Renal pelvis (tissue), 4 donors: ENCODE results near the gene LRFN4. TPM values are rescaled to one million over a fixed set of nuclear protein-coding genes. Genes with fewer than 3 reads are reported as not detected.

ENCODE experiments used
- DNase-seq: peaks from one replicate; pipeline ENCODE4 v3.0.0-alpha.2; 2013
- polyA plus RNA-seq, 3 donors: library from polyadenylated mRNA; unstranded; fragments of 120-200 nt; gene quantifications; one replicate each; pipeline ENCODE4 v1.2.1, GENCODE V29; 2013; ENCODE audit not compliant: insufficient read length in 3 of 3

LRFN4 gene
- polyA plus RNA-seq, 3 donors = 21.8 to 30.7 (median 27.3) TPM

DNA sequence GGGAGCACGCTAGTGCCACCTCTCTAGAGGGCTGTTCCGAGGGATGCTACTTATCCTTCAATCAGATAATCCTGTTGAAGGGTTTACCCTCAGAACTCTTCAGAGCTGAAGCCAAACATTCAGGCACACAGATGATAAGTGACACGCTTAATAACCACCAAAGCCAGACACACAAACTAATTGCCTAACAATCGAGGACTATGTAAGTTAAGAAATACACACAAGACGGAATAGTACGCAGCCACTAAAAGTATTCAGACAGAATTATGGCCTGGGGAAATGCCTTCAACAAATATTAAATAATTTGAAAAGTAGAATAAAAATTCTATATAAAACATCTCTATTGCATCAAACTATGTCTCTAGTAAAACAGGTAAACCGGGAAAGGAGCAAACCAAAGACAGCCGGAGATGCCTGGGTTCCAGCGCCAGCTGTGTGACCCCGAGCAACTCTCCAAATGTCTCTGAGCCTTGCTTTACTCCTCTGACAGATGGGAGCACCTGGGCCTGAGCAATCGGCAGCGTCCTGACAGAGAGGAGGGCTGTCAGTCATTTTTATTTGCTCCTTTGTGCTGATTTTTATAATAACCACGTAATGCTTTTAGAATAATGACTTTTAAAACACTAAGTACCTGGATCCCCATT is 11.3 kb downstream of the LRFN4 start:
- no peak for DNase-seq

DNA sequence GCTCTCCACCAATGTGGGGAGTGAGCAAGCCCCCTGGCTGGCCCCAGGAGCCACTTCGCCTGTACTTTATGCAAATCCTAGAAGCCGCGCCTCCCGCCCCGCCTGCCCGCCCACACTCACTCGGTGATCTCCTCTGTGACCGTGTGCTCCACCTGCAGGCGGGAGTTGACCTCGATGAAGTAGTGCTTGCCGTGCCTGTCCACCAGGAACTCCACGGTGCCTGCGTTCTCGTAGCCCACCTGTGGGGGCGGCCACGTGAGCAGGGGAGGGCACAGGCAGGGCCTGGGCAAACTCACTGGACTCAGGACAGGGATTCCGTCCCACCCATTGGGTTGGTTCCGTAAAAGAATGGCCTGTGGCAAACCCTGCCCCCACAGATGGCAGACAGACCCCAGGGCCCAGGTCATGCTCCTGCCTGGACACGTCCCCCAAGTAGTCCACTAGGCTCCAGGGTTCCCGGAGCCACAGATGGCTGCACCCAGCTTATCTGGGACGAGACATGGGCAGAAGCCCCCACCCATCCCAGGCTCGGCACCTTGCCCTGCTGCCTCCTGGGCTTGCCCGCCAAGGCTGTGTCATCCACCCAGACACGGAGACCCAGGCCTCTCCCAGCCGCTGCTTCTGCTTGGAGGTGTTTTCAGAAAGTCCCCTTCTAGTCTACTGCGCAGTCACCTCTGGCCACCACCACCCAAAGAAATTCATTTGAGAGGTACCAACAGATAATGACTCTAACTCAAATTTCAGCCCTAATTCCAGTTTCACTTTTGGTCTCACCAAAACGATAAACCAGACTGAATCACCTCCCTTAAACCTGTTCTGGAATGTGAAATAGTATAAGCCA is 12.1 kb downstream of the LRFN4 start:
- no peak for DNase-seq

DNA sequence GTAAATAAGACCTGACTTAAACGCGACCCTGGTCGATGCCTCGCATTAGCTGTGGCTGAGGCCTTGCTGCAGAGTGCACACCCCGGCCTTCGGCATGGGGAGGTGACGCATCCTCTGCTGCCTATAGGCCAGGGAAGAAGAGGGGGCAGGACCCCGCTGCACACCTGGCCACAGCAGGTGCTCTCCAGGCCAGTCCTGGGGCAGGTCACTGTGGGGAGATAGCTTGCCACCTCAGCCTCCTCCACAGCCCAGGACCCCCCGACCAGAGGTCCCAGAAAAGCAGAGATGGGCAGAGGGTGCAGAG is 12.7 kb downstream of the LRFN4 start:
- no peak for DNase-seq

DNA sequence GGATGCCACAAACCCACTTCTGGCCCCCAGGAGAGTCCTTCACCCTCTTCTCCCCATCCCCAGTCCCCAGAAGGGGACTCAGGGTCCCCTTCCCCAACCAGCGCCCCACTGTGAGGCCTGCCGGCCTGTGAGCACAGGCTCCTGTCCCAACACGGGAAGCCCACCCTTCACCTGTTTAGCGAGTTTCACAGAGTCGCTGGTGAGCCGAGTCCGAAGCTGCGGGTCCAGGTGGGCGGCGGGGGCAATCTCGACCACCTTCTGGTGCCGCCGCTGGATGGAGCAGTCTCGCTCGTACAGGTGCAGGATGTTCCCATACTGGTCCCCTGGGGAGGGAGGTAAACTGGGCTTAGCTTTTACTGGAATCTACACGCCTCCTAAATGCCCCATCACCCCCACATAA is 13.3 kb downstream of the LRFN4 start:
- DNase-seq = no peak

DNA sequence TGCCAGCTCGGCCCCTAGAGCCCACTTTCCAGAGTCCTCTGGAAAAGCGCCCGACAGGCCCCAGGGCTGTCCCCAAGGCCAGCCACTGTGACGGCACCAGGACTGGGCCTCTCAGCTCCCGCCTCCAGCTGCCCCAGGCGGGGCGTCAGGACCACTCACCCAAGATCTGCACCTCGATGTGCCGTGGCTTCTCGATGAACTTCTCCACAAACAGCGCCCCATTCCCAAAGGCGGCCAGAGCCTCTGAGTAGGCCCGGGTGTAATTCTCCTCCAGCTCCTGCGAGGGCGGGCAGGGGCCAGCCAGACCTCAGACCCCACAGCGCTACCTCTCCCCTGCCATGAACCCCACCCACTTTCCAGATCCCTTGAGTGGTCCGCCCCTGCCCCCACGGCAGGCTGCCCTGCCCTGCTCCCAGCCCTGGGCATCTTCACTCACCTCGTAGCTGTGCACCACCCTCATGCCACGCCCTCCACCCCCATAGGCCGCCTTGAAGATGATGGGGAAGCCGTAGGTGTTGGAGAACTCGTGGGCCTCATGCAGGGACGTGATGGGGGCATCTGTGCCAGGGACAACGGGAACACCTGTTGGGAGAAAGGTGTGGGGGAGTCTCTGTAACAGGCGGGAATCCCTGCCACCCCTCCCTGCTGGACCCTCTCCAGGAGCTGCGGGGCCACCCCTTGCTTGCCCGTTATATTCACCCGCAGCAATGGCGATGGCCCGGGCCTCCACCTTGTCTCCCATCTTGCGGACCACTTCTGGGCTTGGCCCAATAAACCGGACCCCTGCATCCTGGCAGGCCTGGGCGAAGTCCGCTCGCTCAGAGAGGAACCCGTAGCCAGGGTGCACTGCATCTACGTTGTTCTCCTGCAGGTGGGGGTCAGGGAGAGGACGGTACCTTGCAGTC is 14.0 kb downstream of the LRFN4 start:
- DNase-seq = no peak

DNA sequence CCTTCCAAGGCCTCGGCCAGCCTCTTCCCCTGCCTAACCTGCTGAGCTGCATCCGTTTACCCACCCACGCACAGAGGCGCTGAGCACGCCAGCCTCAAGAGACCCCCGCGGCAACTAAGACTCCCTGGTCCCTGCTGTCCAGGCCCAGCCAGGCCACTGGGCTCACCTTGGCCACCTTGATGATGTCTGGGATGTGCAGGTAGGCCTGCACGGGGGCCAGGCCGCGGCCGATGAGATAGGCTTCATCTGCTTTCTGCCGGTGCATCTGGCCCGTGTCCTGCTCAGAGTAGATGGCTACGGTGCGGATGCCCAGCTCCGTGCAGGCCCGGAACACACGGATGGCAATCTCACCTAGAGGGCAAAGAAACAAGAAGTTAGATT is 14.6 kb downstream of the LRFN4 start:
- no peak for DNase-seq

DNA sequence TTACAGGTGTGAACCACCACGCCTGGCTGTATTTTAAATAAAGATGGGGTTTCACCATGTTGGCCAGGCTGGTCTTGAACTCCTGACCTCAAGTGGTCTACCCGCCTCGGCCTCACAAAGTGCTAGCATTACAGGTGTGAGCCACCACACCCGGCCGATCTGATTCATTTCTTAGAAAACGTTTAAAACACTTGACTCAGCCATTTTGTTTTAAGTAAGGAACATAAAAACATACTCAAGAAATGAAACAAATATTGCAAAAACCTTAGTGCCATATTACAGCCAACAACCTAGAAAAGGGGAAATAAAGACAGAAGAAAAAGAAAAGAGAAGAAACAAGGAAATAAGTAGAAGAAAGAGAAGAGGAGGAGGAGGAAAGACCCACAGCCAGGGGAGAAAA is 17.4 kb downstream of the LRFN4 start:
- DNase-seq = no peak

DNA sequence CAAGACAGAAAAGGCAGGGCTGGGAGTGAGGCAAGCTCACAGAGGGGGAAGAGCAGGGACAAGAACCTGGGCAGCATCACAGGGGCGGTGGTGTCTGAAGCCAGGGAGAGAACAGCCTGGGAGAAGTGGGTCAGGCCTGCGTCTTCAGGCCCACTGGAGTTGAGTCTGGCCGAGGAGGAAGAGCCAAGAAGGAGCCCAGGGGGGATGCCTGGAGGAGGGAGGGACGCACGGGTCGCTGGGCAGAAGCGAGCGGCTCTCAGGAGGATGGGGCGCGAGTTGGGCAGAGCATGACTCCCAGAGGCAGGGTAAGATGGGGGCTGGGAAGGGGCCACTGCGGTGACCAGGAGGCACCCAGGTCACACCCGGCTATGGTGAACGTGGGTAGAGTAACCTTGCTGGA is 18.5 kb downstream of the LRFN4 start:
- no peak for DNase-seq

DNA sequence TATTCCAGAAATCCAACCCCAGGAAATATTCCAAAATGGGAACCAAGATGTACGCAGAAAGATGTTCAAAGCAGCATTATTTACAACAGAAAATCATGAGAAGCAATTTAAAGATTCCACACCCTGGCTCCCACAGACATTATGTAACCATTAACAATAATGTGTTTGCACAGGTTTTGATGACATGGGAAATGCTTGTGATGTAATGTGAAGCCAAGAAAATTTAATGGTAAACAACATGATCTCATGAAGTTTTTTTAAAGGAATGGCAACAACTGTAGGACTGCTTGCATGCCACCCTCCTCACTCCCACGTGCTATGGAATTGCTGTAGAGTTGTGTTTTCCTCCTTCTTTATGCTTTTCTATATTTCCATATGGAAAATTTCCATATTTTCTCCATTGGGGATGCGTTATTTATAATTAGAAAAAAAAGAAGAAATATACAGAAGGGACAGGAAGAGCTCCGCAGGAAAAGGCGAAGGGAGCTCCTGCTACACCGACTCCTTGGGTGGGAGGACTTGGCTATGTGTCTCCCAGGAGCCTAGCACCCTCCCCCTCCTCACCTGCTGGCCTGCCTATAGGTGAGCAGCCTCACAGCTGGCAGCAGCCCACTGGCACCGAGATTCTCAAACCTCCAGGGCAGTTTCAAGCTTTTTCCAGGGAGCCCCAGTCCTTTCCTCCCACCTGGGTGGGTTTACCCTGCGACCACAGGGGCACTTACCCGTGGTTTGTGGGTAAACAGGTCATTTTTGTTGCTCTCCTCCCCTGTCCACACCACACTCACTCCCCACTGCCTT is 20.9 kb downstream of the LRFN4 start:
- no peak for DNase-seq

DNA sequence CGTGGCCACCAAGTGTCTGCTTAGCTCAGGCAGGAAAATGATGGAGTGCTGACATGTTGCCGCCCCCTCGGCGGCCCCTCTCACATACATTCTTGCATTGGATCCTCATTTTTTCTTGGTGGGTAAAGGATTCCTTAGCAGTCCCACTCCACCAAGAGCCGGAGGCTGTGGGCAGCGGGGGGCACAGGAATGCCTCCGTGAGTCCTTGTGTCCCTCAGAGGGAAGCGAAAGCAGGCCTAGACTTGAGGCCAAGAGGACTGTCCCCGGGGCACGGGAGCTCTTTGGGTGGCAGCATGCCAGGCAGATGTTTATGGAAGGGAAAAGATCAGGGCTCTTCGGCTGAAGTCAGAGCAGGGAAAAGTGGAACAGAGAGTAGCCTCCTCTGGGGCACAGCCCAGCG is 21.6 kb downstream of the LRFN4 start:
- no peak for DNase-seq

DNA sequence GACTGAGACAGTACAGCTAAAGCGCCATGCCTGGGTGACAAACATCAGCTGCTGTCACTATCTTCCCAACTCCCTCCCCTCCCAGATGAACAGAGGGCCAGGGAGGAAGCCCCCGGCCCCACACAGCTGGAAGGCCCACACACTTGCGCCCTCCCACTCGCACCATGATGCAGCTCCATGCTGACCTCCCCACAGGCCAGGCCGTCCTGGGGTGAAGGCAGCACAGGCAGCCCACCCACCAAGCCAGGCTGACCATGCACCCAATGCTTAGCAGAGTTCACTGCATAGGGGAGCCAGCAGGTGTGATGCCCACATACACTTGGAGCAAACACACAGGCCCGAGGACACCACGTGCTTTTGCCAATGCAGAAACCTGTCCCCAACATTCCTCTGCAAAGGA is 22.1 kb downstream of the LRFN4 start:
- DNase-seq = no peak

DNA sequence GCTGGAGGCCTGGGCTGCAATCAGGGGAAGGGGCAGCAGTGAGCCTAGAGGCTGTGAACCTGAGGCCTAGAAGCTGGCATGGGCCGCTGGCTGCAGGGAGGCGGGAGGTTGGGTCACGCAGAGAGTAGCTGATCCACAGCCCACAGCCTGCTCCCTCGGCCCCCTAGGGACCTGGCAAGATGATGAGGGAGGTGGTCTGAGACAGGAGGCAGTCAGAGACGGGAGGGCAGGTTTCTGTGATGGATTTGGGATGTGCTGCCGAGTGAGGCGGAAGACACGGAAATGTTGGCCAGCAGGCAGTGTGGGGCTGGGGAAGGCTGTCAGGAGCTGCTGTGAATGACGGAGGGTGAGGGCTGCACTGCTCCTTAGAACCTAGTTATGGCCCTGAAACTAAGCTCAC is 22.7 kb downstream of the LRFN4 start:
- DNase-seq = no peak

DNA sequence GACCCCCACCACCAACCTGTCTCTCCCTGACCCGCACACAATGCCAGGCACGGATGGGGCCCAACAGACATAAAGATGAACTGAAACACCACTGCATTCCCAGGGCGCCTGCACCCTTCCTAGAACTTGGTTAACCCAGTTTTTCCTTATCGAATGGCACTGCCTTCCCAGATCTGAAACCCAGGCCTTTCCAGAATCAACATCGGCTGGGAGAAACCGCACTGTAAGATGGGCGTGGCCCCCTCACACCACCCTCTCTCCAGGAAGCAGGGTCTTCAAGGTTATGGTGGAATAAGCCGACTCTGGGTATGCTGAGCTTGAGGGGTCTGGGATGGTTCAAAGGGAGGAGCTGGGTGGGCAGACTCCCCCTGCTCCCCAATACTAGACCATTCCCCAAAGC is 23.1 kb downstream of the LRFN4 start:
- DNase-seq = no peak

DNA sequence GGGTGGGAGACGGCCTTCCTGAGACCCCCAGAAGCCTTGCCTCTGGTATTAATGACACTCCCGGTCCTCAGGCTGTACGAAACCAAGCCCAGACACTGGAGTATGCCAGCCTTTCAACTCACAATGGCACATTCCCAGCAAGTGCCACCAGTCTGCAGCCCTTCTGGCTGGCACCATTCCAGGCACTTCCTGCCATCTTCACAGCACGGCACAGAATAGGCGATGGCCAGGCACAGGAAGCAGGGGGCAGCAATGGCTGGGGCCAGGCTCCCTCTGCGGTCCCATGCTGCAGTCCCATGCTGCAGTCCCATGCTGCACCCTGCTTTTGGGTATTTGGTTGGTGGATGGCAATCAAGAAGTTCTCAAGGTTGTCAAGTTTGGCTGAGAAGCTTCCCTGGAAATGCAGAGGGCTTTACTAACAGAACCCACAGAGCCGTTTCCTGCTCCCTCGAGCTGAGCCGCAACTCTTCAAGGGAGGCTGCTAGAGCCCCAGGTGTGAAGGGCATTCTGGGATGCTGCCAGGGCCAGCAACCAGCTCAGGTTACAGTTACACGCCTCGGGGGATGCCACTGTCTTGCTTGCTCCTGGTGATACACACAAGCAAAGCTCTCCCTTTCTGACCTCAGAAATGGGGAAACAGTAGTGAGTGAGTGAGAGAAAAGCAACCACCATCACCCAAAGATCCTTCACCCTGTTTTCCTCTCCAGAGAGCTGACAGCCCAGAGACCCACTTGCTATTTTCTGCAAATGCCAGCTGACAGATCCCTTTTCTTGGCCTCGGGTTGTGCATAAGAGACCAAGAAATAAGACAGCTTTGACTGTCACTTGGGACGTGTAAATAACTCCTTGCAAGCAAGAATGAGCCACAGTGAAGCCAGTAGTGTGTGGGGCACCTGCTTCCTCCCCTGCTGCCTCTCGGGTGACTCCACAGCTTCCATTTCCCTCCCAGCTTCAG is 23.9 kb downstream of the LRFN4 start:
- peak; percentile 74 for DNase-seq

DNA sequence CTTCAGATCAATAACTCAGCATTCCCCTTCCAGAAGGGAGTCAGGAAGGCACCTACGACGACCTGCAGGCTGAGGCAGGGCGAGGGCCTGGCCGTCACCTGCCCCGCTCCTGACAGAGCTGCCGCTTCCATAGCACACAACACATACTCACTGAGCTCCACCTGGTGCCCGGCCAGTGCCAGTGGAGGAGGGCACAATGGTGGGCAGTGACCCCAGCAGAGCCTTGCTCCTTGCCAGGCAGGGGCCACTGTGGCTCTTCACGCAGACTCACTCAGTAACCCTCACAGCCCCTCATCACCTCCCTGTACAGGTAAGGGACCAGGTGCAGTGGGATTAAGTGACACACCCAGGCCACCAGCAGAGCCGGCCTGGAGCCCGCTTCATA is 24.6 kb downstream of the LRFN4 start:
- DNase-seq = no peak

DNA sequence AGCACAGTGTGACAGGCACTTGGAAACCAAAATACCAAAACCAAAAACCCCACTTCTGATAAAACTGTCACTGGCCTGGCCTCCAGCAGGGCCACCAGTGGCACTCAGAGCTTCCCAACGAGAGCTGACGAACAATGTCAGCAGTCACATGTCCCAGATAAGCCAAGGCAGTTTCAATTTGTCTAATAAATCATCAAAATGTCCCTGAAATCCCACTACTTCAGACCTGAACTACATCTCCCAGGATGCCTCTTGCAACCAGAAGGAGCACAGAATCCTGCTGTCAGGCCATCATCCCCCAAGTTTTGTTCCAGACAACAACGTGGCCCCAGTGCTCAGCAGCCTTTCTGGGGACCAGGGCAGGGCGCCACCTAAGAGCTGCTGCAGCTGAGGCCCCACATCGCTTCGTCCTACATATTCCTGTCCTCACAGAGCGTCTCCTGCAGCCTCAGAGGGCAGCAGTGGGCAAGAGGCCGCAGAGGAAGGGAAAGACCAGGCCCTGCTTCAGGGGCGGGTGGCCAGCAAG is 25.1 kb downstream of the LRFN4 start:
- DNase-seq = no peak

DNA sequence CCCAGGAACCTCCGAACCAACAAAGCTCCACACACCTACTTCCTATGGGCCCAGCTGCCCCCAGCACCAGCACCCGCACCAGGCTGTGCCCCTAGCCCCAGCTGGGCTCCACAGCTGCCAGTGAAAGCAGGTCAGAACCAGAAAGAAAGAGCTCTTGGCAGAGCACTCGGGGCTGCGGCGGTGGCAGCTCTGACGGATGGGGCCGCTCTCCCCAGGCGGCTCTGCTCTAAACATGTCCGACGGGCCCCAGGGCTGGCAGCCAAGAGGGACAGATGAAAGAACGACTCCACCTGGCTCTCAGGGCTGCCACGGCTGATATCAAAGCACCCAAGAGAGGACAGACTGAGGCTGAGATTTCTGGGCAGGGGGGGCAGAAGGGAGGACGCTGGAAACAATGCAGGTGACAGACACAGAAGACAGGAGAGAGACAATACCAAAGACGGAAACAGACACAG is 25.7 kb downstream of the LRFN4 start:
- DNase-seq = no peak

DNA sequence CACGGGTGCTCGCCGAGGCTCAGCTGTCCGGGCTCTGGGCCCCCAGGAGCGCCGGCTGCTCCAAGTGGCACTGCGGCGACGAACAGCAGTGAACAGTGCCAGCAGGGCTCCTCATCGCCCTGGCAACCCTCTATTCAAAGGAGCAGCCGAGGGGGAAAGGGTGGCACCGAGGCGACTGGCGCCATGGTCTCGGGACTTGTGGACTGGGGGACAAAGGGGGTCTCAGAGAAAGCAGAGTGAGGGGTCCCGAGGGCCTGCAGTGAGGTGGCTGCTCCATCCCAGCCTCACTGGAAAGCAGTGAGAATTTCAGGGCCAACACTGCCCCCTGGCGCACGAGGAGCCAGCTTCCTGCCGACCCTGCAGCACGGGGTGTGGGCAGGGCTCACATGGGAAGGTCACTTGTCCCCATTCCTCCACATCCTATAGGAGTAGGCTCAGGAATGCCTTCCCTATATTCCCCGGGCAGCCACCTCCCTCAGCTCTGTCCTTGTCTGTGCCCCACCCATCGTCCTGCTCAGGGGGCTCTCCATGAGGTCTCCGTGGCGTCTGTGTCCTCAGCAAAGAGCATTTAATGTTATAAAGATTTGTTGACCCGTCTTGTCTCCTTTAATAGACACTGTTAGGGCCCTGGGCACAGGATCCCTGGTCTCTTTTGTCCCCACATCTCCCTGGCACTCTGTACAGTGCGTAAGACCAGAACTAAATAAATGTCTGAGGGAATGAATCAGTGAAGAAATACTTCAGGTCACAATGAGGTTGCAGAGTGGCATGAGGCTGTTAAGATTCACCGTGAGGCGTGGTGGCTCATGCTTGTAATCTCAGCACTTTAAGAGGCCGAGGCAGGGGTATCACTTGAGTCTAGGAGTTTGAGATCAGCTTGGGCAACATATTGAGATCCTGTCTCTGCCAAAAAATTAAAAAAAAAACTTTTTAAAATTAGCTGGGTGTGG is 26.4 kb downstream of the LRFN4 start:
- DNase-seq = no peak

DNA sequence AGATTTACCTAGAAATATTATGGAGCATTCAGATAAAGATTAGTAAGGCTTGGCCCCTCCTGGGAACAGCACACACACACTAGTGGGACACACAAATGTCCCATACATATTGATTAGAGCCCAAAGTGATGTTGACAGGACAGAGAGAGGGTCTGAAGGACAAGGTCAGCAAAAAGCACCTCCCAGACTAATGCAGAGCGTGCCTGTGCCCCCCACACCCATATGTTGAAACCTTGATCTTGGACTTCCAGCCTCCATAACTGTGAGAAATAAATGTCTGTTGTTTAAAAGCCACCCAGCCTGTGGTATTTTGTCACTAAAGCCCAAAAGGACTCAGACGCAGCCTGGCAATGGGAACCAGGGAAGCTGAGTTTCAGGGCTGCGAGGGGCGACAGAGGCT is 27.6 kb downstream of the LRFN4 start:
- DNase-seq = no peak
